GM12891 (cell line): ENCODE data around the gene NFATC4.

Experiments
- PAX5 ChIP-seq: IDR thresholded peaks from 2 replicates; pipeline ENCODE4 v1.6.1; 2011; ENCODE audit warnings: low read length, moderate library complexity, mild to moderate bottlenecking; ENCODE audit not compliant: insufficient read depth, severe bottlenecking
- POLR2A ChIP-seq: IDR thresholded peaks from 2 replicates; pipeline ENCODE4 v1.6.1; 2011; ENCODE audit warnings: low read depth, low read length, control low read depth
- POLR2AphosphoS5 ChIP-seq: IDR thresholded peaks from 2 replicates; pipeline ENCODE4 v1.6.1; 2011; ENCODE audit warnings: low read depth, low read length, control low read depth
- SPI1 ChIP-seq: IDR thresholded peaks from 2 replicates; pipeline ENCODE4 v1.6.1; 2011; ENCODE audit warnings: low read depth, low read length, control low read depth
- TAF1 ChIP-seq: IDR thresholded peaks from 2 replicates; pipeline ENCODE4 v1.6.1; 2011; ENCODE audit warnings: low read depth, low read length, control low read depth

GRCh38 chr14:24368562-24369252, 723 bp downstream of the NFATC4 start:
- TF ChIP-seq POLR2A: 0 out of 2 replicates have a peak, but pooled peaks have one; percentile 38
- TF ChIP-seq TAF1: peak; percentile 17; the same call in 1 of the 2 replicates
- peak; percentile 62; the same call in 1 of the 2 replicates for TF ChIP-seq POLR2AphosphoS5
- no peak for TF ChIP-seq PAX5
- TF ChIP-seq SPI1: no peak
